Thoracic aorta (tissue), 2 donors: ENCODE results near the gene TNFRSF12A. TPM values are rescaled to one million over a fixed set of nuclear protein-coding genes. Genes with fewer than 3 reads are reported as not detected.

Experiments
- ATAC-seq: fragments of 150-250 bp; one replicate; pipeline ENCODE4 v1.8.0; 2017; ENCODE audit warnings: low read depth; ENCODE audit not compliant: insufficient number of reproducible peaks, low FRiP score
- DNase-seq: peaks from one replicate; pipeline ENCODE4 v3.0.0-alpha.2; 2020; ENCODE audit warnings: low spot score
- H3K27ac ChIP-seq, 2 donors: fragments of 200-600 bp; sonication (generic); 1 replicate in 1 of 2; 2 replicates in 1 of 2; pipeline ENCODE4 v1.5.1; 2016; ENCODE audit warnings: mild to moderate bottlenecking in 2 of 2, moderate library complexity in 2 of 2
- H3K27me3 ChIP-seq: fragments of 200-600 bp; sonication (generic); replicated peaks from 2 replicates; pipeline ENCODE4 v1.6.0; 2016; ENCODE audit warnings: mild to moderate bottlenecking; ENCODE audit not compliant: insufficient read depth
- H3K36me3 ChIP-seq: fragments of 200-600 bp; sonication (generic); one replicate; pipeline ENCODE4 v1.5.1; 2016
- H3K4me1 ChIP-seq, 2 donors: fragments of 200-600 bp; sonication (generic); 1 replicate in 1 of 2; 2 replicates in 1 of 2; pipeline versions ENCODE4 v1.5.1 to v1.6.0; 2016; ENCODE audit warnings: low read depth in 2 of 2, mild to moderate bottlenecking in 1 of 2; ENCODE audit not compliant: control insufficient read depth in 1 of 2
- H3K4me3 ChIP-seq: fragments of 200-600 bp; sonication (generic); 2 replicates; pipeline ENCODE4 v1.5.1; 2016; ENCODE audit warnings: mild to moderate bottlenecking
- H3K9me3 ChIP-seq: fragments of 200-600 bp; sonication (generic); 2 replicates; pipeline ENCODE4 v1.5.1; 2016
- CTCF ChIP-seq: fragments of 200-600 bp; sonication (generic); IDR thresholded peaks from one replicate; pipeline ENCODE4 v1.5.1; 2019; ENCODE audit warnings: antibody characterized with exemption
- total RNA-seq, 2 donors: library from RNA; depleted of rRNA; stranded (reverse); fragments of >200 nt; gene quantifications; one replicate each; pipeline versions ENCODE4 v1.1.0 to v1.2.3, GENCODE V29; 2016

The TNFRSF12A gene
- total RNA-seq, 2 donors from 2014 or later = 274 to 461 TPM

DNA sequence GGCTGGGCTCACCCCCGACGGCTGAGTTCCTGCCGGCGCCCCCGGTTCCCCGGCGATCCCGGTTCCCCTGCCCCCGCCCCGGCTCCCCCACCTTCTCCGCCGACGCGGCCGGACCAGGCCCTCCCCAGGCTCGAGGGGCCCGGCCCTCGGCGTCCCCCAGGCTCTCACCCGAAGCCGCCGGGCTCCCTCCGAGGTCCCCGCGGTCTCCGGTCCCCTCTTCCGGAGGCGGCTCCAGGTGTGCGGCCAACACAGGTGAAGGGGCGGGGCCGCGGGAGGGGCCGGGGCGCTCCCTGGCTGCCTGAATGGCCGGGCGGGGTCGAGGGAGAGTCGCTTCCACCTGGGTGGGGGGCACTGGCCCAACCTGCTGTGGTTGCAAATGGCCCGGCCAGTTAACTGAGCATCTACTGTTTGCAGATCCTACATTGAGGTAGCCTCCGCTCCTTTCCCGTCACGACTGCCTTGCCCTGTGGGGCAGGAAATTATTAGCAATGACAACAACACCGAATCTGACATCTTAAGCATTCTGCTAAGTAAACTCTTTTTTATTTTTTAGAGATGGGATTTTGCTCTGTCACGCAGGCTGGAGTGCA, 16.7 kb downstream of the TNFRSF12A start, which contains the start of gene BICDL2:
Gene BICDL2, minus strand, starts transcription at position 219 of the 590 bp plus-strand sequence. CDS start 1,448 bp downstream, outside the sequence.
- no peaks in the 10 kb centered on the region for H3K9me3 ChIP-seq
- no peak within 1 kb of the TSS for H3K27ac ChIP-seq
- no peak for ATAC-seq
- DNase-seq = no peak
- peak within 1 kb of the TSS; percentile 31 for H3K4me3 ChIP-seq
- TF ChIP-seq CTCF = no peak
- no peaks in the 10 kb centered on the region for H3K36me3 ChIP-seq
- H3K27me3 ChIP-seq = peaks cover 8% of the 10 kb centered on the region
- H3K4me1 ChIP-seq = peaks cover 0 to 6% of the 10 kb centered on the region in 2 donors

- no peak for ATAC-seq
- H3K4me1 ChIP-seq = peaks cover 0 to 6% of the 10 kb centered on the region in 2 donors
- H3K9me3 ChIP-seq = no peaks in the 10 kb centered on the region
- DNase-seq = no peak
- H3K27ac ChIP-seq = no peak overlapping the region
- no peak overlapping the region for H3K4me3 ChIP-seq
- TF ChIP-seq CTCF = no peak
- peaks cover 8% of the 10 kb centered on the region for H3K27me3 ChIP-seq
- no peaks in the 10 kb centered on the region for H3K36me3 ChIP-seq
Measured at GRCh38 chr16:3038256-3038655, 18.1 kb downstream of the TNFRSF12A start.

GRCh38 chr16:3038896-3039295, 18.7 kb downstream of the TNFRSF12A start:
- Histone ChIP-seq H3K4me3 (no peak overlapping the region), H3K27me3 (peaks cover 8% of the 10 kb centered on the region), H3K9me3 (no peaks in the 10 kb centered on the region), H3K36me3 (no peaks in the 10 kb centered on the region), H3K27ac (no peak overlapping the region), H3K4me1 (peaks cover 0 to 6% of the 10 kb centered on the region in 2 donors)
- DNase-seq (no peak), ATAC-seq (no peak)
- TF ChIP-seq CTCF = no peak

DNA sequence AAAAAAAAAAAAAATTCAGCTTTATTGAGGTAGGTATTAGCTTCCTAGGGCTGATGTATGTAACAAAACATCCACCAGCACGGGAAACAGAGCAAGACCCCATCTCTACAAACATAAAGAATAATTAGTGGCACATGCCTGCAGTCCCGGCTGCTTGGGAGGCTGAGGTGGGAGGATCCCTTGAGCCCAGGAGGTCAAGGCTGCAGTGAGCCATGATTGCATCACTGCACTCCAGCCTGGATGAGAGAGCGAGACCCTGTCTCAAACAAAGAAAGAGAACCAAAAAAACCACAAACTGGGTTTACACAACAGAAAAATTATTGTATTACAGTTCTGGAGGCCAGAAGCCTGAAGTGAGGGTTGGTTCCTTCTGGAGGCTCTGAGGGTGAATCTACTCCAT, 22.2 kb downstream of the TNFRSF12A start:
- Histone ChIP-seq H3K4me1 (peaks cover 15 to 17% of the 10 kb centered on the region in 2 donors), H3K27ac (no peak overlapping the region), H3K27me3 (peaks cover 23% of the 10 kb centered on the region), H3K4me3 (no peak overlapping the region), H3K36me3 (no peaks in the 10 kb centered on the region), H3K9me3 (no peaks in the 10 kb centered on the region)
- ATAC-seq (no peak), DNase-seq (no peak)
- TF ChIP-seq CTCF = no peak

DNA sequence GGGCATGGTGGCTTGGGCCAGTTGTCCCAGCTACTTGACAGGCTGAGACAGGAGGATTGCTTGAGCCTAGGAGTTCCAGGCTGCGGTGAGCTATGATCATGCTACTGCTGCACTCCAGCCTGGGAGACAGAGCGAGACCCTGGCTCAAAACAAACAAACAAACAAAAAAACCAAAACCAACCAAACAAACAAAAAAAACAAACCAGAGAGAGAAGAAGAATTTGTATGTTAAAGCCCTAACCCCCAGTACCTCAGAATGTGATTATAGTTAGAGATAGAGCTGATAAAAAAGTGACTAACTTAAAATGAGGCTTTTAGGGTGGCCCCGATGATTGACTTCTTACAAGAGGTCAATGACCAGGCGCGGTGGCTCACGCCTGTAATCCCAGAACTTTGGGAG, 24.5 kb downstream of the TNFRSF12A start:
- ATAC-seq = no peak
- H3K27me3 ChIP-seq = peaks cover 23% of the 10 kb centered on the region
- no peak for TF ChIP-seq CTCF
- no peaks in the 10 kb centered on the region for H3K9me3 ChIP-seq
- no peak overlapping the region for H3K27ac ChIP-seq
- H3K4me3 ChIP-seq = no peak overlapping the region
- H3K36me3 ChIP-seq = no peaks in the 10 kb centered on the region
- no peak for DNase-seq
- peaks cover 15 to 17% of the 10 kb centered on the region in 2 donors for H3K4me1 ChIP-seq
